Stimulated activated CD4-positive, alpha-beta T cell treated with anti-CD3 and anti-CD28 coated beads, Interleukin-4, amount 100 ng/mL, for 4 hours (primary cell): ENCODE data around the gene IRF2BPL.

Experiments used
- DNase-seq, 2 experiments: peaks; one replicate each; pipeline ENCODE4 v3.0.0-alpha.2; 2020

Gene IRF2BPL

DNA sequence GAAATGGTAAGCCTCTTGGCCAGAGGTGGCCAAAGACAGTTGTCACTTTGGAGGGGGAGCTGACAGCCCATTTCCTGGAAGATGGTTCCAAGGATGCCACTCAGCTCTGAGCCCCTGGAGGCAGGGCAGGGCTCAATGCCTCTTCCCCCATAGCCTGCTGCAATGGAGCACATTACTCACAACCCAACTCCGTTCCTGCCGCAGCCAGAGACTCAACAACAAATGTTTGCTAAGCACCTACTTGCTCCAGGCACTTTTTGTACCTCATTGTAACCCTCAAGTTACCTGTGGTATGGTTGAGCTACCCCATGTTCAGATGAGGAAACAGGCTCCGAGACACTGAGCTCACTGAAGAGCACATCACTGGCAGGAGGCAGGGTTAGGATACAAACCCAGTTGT is 19.5 kb downstream of the IRF2BPL start:
- no peak for DNase-seq

DNA sequence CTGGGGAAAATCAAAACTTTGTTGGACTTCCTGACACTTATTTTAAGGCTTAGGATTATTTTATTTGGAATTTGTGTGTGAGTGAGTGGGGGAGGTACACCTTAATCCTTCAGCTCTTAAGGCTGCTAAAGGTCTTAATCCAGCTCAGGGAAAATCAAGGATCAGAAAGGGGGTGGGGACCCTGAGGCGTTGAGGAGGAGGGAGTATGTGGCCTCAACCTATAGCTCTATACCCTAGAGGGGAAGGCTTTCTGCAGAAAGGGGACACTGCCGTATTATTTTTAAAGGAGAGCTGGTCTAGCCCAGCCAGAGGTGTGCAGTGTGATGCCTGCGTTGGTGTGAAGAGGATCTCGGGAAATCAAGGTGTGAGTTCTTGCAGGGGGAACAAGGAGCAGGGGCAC is 20.0 kb downstream of the IRF2BPL start:
- DNase-seq = no peak

DNA sequence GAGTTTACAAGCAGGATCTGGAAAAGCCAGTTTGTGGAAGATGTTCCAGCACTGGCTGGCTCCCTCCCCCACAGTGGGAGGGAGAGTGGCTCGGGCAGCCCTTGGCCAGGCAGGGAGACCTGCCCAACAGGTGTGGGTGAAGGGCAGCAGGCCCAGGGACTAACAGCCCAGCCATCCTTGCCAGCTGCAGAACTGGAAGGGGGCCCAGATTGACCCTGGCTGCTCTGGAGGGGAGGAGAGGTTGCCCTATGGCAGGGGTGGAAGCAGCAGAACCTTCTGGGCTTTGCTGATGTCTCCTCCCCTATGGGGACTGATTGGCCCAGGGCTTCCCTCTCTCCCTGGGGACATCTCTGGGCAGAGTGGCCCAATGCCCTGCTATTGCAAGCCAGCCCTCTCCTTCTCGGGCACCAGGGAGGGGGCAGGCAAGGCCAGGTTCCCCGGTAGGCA is 20.5 kb downstream of the IRF2BPL start:
- DNase-seq = no peak

DNA sequence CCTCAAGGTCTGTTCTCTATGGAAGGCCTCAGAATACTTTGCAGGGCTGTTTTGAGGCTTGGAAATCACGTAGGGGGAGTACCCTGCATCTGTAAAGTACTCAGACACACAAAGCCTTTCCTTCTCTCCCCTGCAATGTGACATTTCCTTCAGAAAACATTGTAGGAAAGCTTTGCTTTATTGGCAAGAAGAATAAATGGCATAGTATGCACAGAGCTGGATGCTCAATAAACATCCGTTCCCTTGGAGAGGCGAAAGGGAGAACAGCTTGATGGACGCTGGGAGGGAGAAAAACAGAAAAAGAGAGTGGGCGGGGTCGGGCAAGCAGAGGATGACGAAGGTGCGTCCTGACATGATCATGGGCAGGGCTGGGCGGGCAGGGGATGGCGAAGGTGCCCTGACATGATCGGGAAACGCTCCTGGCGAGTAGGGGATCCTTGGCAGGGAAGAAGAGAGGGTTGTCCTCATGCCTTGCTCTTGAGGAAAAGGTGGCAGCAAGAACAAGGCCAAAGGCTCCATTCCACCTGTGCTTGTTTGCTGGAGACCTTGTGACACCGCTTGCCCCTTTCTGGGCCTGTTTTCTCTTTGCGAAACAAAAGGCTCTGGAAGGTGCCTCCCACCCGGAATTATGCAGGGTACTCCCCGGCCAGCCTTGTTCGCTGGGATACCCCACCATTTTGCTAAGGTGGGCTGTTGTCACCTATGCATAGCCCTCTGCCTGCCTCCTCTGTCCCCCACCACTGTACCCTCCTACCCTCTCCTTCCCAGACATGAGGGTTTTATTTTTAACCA is 21.1 kb downstream of the IRF2BPL start:
- DNase-seq = no peak

DNA sequence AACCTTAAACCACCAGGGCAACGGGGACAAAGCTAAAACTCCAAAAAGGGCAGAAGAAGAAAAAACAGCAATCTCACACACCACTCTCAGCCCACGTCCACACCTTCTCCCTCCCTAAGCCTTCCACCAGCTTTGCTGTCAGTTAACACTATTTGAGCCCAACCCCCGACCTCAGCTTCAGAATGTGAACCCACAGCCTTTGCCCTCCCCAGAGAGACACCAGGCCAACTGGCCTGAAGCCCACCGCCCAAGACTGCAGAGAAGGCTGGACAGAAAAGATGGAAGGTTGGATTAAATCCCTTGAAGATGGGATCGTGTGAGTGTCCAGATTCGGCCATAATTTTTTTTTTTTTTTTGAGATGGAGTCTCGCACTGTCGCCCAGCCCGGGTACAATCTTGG is 22.4 kb downstream of the IRF2BPL start:
- no peak for DNase-seq

DNA sequence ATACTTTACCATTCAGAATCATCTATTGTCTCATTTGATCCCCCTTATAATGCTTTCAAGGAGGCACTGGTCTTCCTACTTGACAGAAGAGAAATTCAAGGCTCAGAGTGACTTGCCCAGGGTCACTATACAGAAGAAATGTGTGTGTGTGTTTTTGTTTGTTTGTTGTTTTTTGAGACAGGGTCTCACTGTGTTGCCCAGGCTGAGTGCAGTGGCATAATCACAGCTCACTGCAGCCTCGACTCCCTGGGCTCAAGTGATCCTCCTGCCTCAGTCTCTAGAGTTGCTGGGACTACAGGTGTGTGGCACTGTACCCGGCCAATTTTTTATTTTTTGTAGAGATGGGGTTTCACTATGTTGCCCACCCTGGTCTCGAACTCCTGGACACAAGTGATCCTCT is 22.9 kb downstream of the IRF2BPL start:
- DNase-seq = no peak

DNA sequence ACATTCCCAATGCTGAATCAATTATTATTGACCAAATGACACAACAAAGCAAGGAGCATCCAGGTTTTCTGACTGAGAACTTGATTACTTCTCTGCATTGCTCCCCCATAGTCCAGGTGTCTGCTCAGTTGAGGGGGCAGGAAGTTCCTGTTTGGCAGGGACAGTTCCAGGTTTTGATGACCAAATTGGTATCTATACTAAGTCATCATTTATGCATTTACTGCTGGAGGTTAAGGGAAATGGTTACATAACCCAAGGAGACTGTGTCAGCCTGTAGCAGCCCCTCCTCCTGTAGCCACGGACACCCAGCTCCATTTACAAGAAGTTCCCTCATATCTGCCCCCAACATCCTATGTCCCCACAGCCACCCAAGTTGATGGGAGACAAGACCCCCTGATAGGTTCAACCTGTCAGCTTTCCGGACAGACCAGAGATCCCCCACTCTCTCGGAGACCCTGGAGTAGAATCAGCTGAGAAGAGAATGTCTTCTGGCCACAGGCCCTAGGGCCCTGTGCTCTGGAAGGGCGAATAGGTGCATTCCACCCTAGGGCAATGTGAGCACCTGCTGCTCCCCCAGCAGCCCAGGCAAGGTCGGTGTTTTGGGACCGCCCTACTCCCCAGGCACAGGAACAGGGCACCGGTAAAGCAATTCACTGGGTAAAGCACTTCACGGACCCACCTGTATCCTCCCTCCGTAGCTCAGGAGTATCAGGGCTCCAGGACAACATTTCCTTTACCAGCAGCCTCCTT is 23.6 kb downstream of the IRF2BPL start:
- DNase-seq = no peak

DNA sequence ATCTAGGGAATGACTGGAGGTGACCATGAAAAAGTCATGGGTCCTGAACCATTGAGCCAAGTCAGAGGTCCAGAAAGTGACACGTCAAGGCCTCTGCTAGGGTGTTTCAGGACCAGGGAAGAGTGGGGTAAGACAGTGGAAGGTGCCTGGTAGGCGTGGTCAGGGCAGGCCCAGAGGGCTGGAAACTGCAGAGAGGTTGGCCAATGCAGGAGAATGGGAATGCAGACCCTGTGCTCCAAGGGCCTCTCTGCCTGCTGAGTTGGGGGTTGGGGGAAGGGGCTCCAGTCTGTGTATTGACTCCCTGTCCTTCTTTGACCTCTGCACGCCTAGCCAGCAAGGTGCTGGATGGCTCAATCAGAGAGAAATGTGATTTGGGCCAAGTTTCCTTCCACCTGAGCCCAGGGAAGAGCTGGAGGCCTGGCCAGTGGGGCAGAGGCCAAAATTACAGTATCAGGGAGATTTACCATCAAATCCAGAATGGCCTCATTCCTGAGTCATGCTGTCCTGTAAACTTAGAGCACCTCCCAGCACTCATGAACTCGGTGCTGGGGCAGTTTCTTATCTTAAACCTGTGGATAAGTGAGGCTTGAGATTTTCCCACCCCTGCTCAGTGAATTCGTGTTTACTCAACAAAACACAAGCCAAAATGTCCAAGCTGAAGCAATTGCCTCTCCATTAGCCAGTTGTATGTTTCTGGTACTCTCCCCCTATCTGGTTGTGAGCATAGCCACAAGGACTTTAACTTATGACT is 24.4 kb downstream of the IRF2BPL start:
- DNase-seq = no peak

DNA sequence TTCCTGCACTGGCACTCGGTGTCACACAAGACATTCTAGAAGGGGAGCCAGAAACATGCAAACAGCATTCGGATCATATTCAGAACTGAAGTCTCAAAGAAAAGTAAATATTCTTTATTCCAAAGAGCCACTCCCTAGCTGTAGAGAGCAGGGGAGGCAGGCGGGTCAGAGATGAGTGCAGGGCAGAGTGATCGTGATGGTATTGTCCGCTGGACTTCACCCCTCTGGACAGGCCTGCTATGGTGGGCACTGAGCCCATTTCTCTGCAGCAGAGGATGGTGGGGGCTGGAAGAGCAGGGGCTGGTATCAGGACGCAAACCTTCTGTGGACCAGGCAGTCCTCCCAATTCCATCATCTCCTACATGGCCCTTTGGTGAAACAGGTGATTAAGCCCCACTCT is 25.6 kb downstream of the IRF2BPL start:
- no peak for DNase-seq

DNA sequence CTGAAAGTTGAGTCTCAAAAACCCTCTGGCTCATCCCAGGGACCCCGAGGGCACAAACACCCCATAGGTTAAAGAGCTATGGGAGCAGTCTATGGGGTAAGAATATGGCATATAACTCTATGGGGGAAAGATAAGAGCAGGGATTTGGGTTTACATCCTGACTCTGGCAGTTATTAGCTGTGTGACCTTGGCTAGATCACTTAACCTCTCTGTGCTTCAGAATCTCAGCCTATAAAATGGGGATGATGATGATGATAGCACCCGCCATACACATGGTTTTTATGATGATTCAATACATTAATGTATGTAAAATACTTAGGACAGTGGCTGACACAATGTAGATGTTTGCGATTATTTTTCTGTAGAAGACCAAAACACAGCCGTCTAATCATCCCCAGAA is 26.2 kb downstream of the IRF2BPL start:
- DNase-seq = no peak

DNA sequence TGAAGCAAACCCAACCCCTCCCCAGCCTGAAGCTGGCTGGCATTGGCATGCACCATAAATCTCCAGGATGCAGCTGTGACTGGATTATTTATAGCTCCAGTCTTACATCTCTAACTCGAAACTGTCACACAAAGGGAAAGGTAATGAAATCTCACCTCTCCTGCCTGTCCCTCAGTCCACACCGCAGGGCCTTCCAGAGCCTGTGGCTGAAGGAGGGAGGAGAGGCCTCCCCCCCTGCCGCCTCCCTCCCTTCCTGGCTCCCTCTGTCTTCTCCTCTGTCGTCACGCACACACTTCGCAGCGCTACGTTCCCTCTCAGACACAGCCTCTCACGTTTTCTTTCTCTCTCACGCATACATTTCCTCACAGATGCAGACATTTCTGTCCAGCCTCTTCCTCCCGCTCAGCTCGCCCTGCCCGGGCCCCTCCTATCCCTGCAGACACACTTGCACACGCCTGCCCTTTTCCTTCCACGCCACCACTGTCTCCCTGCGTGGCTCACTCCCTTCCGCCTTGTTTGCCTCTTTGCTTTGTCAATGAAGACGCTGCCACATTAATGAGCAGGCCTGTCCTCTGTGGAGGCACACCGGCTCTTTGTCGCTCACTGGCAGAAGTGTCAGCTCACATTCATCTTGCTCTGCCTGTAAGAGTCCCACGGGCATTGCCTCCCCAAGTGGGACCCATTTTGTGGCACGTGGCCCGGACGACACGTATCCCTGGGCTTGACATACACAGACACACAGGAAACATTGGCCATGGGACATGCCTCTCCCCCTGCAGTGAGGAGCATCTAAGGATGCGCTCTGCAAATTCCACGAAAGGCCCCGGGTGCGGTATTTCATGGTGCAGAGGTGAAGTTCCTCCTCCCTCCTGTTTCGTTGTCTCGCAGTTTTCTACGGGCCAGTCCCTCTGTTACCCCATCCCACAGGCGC is 27.9 kb downstream of the IRF2BPL start:
- DNase-seq = no peak

DNA sequence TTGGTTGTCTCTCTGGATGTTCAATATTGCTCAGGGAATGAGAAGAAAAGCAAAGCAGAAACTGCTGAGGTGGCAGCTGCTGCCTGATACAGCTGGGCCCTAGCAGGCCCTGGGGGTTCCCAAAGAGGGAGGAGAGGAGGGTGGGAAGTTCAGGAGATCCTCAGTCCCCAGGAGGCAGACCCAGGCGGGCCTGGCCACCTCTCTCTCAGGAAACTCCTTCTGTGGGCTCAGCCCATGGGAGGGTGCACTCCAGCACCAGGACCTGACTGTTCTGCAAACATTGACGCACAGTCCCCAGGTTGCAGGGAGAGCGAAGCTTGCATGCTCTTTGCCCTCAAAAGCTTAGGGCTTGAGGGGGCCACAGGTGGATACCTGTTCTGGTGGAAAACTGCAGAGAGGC is 29.6 kb downstream of the IRF2BPL start:
- DNase-seq = no peak

DNA sequence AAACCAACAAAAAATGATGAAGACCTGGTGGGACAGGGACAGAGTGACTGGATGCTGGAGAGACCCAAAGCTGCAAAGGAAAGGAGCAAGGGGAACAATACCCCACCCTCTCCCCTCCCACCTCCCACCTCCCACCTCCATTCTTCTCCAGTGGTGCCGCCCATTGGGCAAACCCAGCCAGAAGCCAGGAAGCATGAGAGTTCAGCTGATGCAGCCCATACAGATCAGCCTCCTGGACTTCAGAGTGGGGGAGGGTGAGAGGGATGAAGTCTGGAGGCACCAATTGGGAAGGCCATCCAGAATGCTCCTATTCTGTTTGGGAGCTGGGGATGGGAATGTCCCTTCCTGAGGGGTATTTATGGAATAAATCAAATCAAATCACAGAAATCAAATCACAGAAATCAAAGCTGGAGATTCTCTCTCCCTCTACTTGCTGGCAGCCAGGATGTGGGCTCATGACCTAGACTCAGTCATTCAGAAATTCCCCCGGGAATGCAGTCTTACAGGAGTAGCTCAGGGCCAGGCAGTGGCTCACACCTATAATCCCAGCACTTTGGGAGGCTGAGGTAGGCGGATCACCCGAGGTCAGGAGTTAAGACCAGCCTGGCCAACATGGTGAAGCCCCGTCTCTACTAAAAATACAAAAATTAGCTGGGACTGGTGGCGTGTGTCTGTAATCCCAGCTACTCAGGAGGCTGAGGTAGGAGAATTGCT is 31.1 kb downstream of the IRF2BPL start:
- DNase-seq = no peak

DNA sequence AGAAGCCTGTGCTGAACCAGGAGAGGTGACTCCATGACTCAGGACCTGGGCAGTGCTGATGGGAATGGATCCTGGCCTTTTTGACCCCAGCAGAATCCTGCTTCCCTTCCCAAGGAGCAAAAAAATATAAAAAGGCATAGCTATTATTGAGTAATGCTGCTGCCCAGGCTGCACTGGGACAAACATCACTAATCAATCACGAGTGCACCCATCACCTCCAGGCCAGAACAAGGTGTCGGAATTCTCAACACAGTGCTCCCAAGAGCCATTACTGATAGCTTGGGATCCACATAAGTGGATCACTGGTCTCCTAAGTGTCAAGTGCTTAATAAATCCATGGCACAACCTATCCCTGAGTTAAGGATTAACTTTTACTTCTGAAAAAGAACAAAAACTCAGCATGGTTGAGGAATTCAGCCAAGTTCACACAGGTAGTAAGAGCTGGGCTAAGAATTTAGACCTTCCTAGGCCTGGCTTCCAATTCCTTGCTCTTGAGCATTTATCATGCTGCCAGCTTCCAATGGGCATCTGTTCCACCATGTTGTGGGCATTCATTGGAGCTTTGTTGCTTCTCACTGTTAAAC is 31.9 kb downstream of the IRF2BPL start:
- no peak for DNase-seq

DNA sequence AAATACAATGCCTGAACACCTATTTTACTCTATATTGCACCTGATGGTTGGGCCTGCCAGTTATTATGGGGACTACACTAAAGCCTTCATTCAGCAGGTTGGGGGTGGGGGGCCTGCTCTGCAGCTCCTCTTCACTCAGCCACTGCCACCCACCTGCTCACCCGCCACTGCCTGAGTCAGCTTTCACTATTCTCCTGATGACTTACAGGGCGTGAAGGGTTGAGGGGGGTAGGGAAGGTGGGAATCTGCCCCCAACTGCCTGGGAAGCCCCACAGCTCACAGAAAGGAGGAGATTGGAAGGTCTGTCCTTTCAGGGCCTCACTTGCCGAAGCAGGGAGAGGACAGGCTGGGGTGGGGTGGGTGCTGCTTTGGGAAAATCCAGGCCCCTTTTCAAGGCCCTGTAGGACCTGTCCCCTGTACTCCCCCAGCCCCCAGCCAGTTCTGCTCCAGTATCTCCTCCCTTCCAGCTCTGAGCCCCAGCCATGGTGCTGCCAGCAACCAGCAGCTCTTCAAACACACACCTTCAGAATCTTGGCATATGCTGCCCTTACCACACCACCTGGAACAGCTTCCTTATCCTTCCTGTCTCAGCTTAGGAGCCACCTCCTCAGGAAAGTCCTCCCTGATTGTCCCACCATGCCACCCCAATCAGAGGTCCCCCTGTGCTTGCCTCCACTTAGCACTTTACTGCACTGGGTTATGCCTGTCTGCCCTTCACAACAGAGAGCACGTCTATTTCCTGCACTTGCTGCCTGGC is 33.1 kb downstream of the IRF2BPL start:
- DNase-seq = peak; percentile 16 to 17

DNA sequence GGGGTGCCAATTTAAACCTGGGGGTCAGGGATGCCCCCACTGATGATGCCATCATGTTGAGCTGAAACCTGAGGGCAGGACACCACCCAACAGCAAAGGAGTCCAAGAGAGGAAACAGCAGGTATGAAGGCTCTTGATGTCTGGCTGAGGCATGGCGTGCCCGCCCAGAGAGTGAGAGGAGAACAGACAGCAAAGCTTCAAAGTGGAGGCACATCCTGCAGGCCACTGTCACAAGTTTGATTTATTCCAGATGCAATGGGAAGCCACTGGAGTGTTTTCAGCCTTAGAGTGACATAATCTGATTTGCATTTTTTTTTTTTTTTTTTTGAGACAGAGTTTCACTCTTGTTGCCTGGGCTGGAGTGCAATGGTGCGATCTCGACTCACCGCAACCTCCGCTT is 34.8 kb downstream of the IRF2BPL start:
- no peak for DNase-seq

DNA sequence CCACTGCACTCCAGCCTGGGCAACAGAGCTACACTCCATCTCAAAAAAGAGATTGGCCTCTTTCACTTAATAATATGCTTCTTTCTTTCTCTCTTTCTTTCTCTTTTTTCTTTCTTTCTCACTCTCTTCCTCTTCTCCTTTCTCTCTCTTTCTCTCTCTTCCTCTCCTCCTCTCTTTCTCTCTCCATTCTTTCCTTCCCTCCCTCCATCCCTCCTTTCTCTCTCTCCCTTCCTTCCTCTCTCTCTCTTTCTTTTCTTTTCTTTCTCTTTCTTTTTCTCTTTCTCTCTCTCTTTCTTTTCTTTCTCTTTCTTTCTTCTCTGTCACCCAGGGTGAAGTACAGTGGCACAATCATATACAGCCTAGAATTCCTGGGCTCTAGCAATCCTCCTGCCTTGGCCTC is 38.4 kb downstream of the IRF2BPL start:
- DNase-seq = no peak

DNA sequence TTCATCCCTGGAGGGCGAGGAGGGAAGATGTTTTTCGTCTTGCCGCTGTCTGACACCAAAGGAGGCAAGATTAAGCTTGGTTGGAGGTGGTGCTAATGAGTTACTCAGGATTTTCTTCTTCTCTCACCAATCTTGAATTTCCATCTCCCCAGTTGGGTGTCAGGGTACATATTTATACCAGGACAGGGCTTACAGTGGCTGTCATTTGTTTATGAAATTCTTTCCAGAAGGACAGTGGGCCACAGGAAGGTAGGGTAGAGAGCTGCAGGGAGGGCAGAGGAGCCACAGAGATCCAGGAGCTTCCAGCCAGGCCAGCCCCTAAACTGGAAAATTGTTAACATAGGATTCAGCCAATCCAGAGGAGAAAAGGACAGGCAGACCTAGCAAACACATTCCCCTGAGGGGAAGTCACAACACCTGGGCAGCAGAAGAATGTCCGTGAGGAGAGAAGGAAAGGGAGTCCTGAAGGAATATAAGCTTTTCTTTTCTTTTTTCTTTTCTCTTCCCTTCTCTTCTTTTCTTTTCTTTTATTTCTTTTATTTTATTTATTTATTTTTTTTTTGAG is 40.5 kb downstream of the IRF2BPL start:
- DNase-seq = no peak

DNA sequence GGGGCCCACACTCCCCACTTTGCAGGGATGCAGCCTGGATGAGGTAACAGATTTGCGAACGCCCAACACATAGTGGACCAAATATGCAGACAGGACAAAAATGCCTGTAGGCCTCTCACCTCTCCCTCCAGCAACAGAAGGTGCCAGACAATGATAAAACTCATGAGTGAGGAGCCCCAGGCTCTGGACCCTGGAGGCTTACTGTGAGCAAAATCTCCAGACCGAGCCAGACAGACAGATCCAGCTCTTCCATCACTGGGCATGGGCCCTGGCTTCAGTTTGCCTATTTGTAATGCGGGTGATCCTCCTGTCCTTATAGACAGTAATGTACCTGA is 42.3 kb downstream of the IRF2BPL start:
- no peak for DNase-seq

DNA sequence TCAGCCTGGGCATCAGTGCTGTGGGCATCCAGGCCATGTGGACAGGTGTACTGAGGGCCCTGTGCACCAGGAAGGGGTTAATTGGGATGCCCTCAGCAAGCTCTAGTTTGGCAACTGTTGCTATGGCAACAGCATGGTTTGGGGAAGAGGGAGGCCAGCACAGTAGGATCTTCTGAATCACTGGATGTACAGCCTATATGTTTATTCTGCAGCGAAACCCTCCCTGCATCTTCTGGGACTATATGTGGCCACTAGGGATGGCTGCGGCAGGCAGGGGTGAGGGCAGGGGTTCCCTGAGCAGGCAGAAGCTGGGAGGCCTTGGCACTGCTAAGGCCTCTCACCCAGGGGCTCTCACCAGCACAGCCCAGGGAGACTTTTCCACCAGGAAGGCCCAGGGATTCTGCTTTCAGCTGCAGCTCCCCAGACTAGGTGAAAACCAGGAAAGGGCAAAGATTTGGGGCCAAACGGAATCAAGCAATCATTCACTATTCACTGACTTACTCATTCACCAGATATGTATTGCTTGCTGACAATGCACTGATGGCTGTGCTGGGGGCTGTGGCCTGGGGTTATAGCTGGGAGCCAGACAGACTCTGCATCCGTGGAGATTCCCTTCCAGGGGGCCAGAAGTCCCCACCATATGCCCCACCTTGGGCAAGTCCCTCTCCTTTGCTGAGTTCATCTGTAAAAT is 42.8 kb downstream of the IRF2BPL start:
- DNase-seq = no peak
